ENCODE measurements around the gene RPLP2. TPM values are rescaled to one million over a fixed set of nuclear protein-coding genes. Genes with fewer than 3 reads are reported as not detected.

Gene RPLP2
- total and polyA plus RNA-seq, 4 donors = 441 to 2,648 (median 1,513) TPM

DNA sequence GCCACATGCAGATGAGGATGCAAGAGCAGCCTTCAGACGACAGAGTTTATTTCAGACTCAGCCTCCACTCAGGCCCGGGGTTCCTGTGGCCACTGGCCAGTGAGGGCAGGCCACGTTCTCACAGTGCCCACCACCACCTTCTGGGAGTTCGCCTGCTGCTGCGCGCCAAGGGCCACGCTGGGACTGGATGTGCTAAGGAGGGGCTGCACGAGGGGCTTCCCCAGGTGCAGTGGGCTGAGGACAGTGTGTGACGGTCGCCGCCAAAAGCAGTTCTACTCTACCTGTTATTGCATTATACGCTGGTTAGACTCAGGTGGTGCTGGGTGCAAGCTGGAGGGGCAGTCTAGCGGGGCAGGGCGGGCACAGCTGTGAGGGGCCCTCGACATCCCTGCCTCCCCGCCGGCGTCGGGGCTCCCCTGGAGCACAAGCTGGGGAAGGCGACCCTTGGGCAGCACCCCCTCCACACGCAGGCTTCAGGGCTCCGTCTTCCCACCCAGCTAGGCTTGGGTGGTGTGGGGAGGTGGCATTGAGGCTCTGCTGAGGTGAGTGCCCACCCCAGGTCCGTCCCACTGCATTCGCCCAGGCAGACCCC lies 22.6 kb upstream of the RPLP2 start:
- 89 to 92% methylated on average over 22 to 24 of the region's 24 CpGs for WGBS, 2 donors
- Histone ChIP-seq H3K9ac (ENCODE audit: insufficient read depth in 1 of 2, low read length in 2 of 2) (no peak overlapping the region), H3K36me3 (ENCODE audit: control insufficient read depth in 4 of 4, insufficient read depth in 4 of 4, low read length in 4 of 4) (peaks cover 0 to 10% (median 3%) of the 10 kb centered on the region in 4 donors), H3K4me3 (no peak overlapping the region), H3K9me3 (ENCODE audit: control insufficient read depth in 4 of 4, insufficient read depth in 3 of 4, low read length in 3 of 4) (no peaks in the 10 kb centered on the region), H3K27me3 (ENCODE audit: control insufficient read depth in 3 of 3, insufficient read depth in 3 of 3, low read length in 2 of 3) (no peaks in the 10 kb centered on the region), H3K4me1 (ENCODE audit: control insufficient read depth in 5 of 5, insufficient read depth in 5 of 5, low read length in 5 of 5) (peaks cover 0 to 7% (median 3%) of the 10 kb centered on the region in 5 donors), H3K27ac (ENCODE audit: low read depth in 1 of 2, low read length in 1 of 2) (no peak overlapping the region)
- DNase-seq = no peak
- no peak for ATAC-seq (ENCODE audit: insufficient read depth, low FRiP score)
- TF ChIP-seq, protein P1, sequence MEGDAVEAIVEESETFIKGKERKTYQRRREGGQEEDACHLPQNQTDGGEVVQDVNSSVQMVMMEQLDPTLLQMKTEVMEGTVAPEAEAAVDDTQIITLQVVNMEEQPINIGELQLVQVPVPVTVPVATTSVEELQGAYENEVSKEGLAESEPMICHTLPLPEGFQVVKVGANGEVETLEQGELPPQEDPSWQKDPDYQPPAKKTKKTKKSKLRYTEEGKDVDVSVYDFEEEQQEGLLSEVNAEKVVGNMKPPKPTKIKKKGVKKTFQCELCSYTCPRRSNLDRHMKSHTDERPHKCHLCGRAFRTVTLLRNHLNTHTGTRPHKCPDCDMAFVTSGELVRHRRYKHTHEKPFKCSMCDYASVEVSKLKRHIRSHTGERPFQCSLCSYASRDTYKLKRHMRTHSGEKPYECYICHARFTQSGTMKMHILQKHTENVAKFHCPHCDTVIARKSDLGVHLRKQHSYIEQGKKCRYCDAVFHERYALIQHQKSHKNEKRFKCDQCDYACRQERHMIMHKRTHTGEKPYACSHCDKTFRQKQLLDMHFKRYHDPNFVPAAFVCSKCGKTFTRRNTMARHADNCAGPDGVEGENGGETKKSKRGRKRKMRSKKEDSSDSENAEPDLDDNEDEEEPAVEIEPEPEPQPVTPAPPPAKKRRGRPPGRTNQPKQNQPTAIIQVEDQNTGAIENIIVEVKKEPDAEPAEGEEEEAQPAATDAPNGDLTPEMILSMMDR (IDR thresholded peaks at IDR 0.05; ENCODE audit: control extremely low read depth, extremely low read depth) = no peak

DNA sequence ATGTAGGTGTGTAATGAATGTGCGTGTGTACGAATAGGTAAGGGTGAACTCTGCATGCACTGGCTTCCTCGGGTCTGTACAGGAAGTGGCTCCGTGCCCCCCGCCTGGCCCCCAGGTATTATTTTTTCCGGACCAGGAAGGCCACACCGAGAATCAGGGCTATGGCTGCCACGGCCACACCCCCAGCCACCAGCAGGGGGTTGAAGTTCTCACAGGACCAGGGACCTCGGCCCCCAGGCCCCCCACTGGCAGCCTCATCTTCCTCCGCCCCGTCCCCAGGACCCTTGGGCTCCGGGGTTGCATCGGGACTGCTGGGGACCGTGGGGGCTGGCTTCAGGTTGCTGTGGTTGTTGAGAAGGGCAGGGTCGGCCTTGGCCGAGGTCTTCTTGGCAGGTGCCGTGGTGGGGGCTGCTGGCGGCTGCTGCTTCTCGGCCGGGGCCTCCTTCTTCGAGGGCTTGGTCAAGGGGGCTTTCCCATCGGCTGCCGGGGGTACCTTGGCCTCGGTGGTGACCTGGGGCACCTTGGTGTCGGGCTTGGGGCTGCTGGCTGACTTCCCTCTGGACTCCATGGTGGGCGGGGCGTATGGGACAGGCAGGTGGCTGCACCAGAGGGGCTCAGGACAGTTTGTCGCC lies 21.6 kb upstream of the RPLP2 start:
- Histone ChIP-seq H3K36me3 (ENCODE audit: control insufficient read depth in 4 of 4, insufficient read depth in 4 of 4, low read length in 4 of 4) (peaks cover 0 to 16% (median 4%) of the 10 kb centered on the region in 4 donors), H3K27ac (ENCODE audit: low read depth in 1 of 2, low read length in 1 of 2) (no peak overlapping the region), H3K9me3 (ENCODE audit: control insufficient read depth in 4 of 4, insufficient read depth in 3 of 4, low read length in 3 of 4) (no peaks in the 10 kb centered on the region), H3K4me1 (ENCODE audit: control insufficient read depth in 5 of 5, insufficient read depth in 5 of 5, low read length in 5 of 5) (peaks cover 0 to 7% (median 3%) of the 10 kb centered on the region in 5 donors), H3K4me3 (no peak overlapping the region), H3K9ac (ENCODE audit: insufficient read depth in 1 of 2, low read length in 2 of 2) (no peak overlapping the region), H3K27me3 (ENCODE audit: control insufficient read depth in 3 of 3, insufficient read depth in 3 of 3, low read length in 2 of 3) (no peaks in the 10 kb centered on the region)
- 55 to 59% methylated on average over 28 of the region's 28 CpGs for WGBS, 2 donors
- no peak for ATAC-seq (ENCODE audit: insufficient read depth, low FRiP score)
- TF ChIP-seq, protein P1 (IDR thresholded peaks at IDR 0.05; ENCODE audit: control extremely low read depth, extremely low read depth) = no peak
- DNase-seq = no peak

DNA sequence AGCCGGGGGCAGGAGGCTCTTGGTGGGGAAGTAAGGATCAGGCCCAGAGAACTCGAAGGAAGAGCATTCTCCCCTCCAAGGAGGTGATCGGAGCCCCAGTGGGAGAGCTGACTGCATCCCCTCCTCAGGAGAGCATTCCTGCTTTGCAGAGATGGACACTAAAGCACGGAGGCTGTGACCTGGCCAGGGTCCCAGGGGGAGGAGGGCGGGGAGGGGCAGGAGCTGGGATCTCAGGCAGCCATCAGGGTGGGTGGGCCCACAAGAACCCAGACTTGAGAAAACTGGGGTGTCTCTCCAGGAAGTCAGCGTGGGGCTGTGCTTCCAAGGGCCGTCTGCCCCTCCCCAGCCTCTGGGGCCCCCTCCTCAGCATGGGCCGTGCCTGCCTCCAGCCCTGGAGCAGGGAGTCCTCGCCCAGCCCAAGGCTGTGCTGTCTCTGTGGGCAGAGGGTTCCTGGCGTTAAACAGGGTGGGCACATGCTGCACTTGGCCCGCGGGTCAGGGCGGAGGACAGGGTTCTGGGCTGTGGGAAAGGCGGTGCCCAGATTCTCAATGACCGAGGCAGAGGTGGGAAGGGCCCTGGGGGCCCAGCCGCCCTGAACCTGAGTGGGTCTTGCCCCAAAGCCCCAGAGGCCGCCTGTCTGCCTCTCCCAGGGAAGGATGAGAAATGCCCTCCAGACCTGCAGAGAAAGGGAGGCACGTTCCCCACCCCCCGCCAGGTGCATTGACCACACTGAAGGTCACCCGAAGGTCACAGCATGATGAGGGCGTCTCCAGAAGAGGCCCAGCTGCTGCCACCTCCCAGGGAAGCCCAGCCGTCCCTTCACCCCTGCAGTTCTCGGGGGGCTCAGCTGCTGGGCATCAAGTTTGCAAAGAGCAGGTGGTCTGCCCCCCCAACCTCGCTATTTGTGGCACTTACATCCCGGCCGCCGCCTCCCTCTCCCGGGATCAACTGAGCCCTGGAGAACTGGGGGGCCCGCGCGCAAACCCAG lies 20.5 kb upstream of the RPLP2 start:
- Histone ChIP-seq H3K27ac (ENCODE audit: low read depth in 1 of 2, low read length in 1 of 2) (no peak overlapping the region), H3K27me3 (ENCODE audit: control insufficient read depth in 3 of 3, insufficient read depth in 3 of 3, low read length in 2 of 3) (no peaks in the 10 kb centered on the region), H3K4me1 (ENCODE audit: control insufficient read depth in 5 of 5, insufficient read depth in 5 of 5, low read length in 5 of 5) (no peaks in the 10 kb centered on the region), H3K36me3 (ENCODE audit: control insufficient read depth in 4 of 4, insufficient read depth in 4 of 4, low read length in 4 of 4) (peaks cover 0 to 27% (median 7%) of the 10 kb centered on the region in 4 donors), H3K9me3 (ENCODE audit: control insufficient read depth in 4 of 4, insufficient read depth in 3 of 4, low read length in 3 of 4) (no peaks in the 10 kb centered on the region), H3K4me3 (no peak overlapping the region), H3K9ac (ENCODE audit: insufficient read depth in 1 of 2, low read length in 2 of 2) (no peak overlapping the region)
- DNase-seq (no peak), ATAC-seq (ENCODE audit: insufficient read depth, low FRiP score) (no peak)
- TF ChIP-seq, protein P1 (IDR thresholded peaks at IDR 0.05; ENCODE audit: control extremely low read depth, extremely low read depth) = no peak
- WGBS, 2 donors = 30 to 47% methylated on average over 28 to 31 of the region's 31 CpGs

Measured in lung (tissue), 12 donors.